ENCODE measurements around the gene ARMH4. TPM values are rescaled to one million over a fixed set of nuclear protein-coding genes. Genes with fewer than 3 reads are reported as not detected.

The ARMH4 gene
- total RNA-seq, 4 donors from 2014 or later, result 1.2 to 3.7 (median 2.0) TPM

GRCh38 chr14:58026219-58026618 lies 125.8 kb downstream of the ARMH4 start:
- DNase-seq (no peak), ATAC-seq (no peak)
- H3K4me1 ChIP-seq, result no peaks in the 10 kb centered on the region
- no peak overlapping the region for H3K27ac ChIP-seq
- H3K9me3 ChIP-seq, result no peaks in the 10 kb centered on the region
- TF ChIP-seq POLR2A (IDR thresholded peaks at IDR 0.05), result no peak
- TF ChIP-seq, protein P1, sequence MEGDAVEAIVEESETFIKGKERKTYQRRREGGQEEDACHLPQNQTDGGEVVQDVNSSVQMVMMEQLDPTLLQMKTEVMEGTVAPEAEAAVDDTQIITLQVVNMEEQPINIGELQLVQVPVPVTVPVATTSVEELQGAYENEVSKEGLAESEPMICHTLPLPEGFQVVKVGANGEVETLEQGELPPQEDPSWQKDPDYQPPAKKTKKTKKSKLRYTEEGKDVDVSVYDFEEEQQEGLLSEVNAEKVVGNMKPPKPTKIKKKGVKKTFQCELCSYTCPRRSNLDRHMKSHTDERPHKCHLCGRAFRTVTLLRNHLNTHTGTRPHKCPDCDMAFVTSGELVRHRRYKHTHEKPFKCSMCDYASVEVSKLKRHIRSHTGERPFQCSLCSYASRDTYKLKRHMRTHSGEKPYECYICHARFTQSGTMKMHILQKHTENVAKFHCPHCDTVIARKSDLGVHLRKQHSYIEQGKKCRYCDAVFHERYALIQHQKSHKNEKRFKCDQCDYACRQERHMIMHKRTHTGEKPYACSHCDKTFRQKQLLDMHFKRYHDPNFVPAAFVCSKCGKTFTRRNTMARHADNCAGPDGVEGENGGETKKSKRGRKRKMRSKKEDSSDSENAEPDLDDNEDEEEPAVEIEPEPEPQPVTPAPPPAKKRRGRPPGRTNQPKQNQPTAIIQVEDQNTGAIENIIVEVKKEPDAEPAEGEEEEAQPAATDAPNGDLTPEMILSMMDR (IDR thresholded peaks at IDR 0.05 in 4 of 5, conservative IDR thresholded peaks at IDR 0.05 in 1 of 5), result no peak
- H3K4me3 ChIP-seq, result no peak overlapping the region
- H3K27me3 ChIP-seq, result no peaks in the 10 kb centered on the region
- no peaks in the 10 kb centered on the region for H3K36me3 ChIP-seq
- in situ Hi-C loops (cut with MboI; ENCODE audit: low sequenced_read_pairs in 4 of 4), result no loop called here
- intact Hi-C loops (cut with DNase I; ENCODE audit: low total_unique reads), result no loop called here

DNA sequence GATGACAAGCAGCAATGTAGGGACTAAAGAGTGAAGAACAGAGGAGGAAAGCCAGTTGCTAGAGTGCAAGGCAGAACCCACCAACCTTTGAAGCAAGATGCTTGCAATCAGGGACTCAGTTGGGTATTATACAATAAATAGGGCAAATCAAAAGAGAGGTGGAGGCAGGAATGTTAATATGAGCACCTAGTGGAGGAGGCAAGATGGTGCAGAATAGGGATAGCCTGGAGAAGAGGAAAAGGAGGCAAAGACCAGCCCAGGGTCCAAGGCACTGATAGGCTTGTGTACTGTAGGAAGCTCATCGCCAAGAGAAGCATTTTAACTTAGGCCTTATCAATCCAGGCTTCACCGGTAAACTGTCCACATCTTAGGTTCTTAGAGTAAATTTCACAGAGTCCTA lies 137.2 kb downstream of the ARMH4 start:
- ATAC-seq, result no peak
- in situ Hi-C loops (cut with MboI; ENCODE audit: low sequenced_read_pairs in 4 of 4) (no loop called here), intact Hi-C loops (cut with DNase I; ENCODE audit: low total_unique reads) (no loop called here)
- no peaks in the 10 kb centered on the region for H3K36me3 ChIP-seq
- no peaks in the 10 kb centered on the region for H3K27me3 ChIP-seq
- no peak overlapping the region for H3K27ac ChIP-seq
- H3K4me3 ChIP-seq, result no peak overlapping the region
- H3K4me1 ChIP-seq, result no peaks in the 10 kb centered on the region
- TF ChIP-seq POLR2A (IDR thresholded peaks at IDR 0.05), result no peak
- TF ChIP-seq, protein P1 (IDR thresholded peaks at IDR 0.05 in 4 of 5, conservative IDR thresholded peaks at IDR 0.05 in 1 of 5), result no peak
- DNase-seq, result no peak
- no peaks in the 10 kb centered on the region for H3K9me3 ChIP-seq

DNA sequence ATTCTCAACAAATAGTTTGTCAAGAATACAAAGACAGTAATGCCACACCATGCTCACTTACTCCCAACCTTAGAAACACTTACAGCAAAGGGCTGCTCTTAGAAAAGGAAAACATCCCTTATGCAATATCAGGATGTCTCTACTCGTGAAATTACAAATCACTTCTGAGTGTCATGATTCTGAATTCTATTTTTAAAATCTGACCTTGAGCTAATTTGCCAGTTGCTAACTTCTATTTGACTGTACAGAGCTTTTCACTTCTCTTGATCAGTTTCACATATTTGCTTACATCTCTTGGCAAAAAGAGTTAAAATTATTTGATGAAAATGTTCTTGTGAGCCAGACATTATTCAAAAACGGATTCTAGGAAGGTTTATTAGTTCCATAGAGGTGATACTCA lies 149.4 kb downstream of the ARMH4 start:
- in situ Hi-C loops (cut with MboI; ENCODE audit: low sequenced_read_pairs in 4 of 4) (no loop called here), intact Hi-C loops (cut with DNase I; ENCODE audit: low total_unique reads) (no loop called here)
- no peak overlapping the region for H3K27ac ChIP-seq
- H3K4me3 ChIP-seq, result no peak overlapping the region
- H3K9me3 ChIP-seq, result no peaks in the 10 kb centered on the region
- H3K4me1 ChIP-seq, result no peaks in the 10 kb centered on the region
- DNase-seq (no peak), ATAC-seq (no peak)
- TF ChIP-seq, protein P1 (IDR thresholded peaks at IDR 0.05 in 4 of 5, conservative IDR thresholded peaks at IDR 0.05 in 1 of 5), result no peak
- TF ChIP-seq POLR2A (IDR thresholded peaks at IDR 0.05), result no peak
- no peaks in the 10 kb centered on the region for H3K27me3 ChIP-seq
- no peaks in the 10 kb centered on the region for H3K36me3 ChIP-seq

- Histone ChIP-seq H3K4me3 (no peak overlapping the region), H3K27ac (no peak overlapping the region)
- intact Hi-C loops (cut with DNase I; ENCODE audit: low total_unique reads), result no loop called here
Measured at GRCh38 chr14:57999979-58000378, 152.0 kb downstream of the ARMH4 start.

More at GRCh38 chr14:57999979-58000378, 152.0 kb downstream of the ARMH4 start:
- no peaks in the 10 kb centered on the region for H3K4me1 ChIP-seq
- no peaks in the 10 kb centered on the region for H3K27me3 ChIP-seq
- no peaks in the 10 kb centered on the region for H3K9me3 ChIP-seq
- ATAC-seq (no peak), DNase-seq (no peak)
- TF ChIP-seq, protein P1 (IDR thresholded peaks at IDR 0.05 in 4 of 5, conservative IDR thresholded peaks at IDR 0.05 in 1 of 5), result no peak
- no peak for TF ChIP-seq POLR2A (IDR thresholded peaks at IDR 0.05)
- no peaks in the 10 kb centered on the region for H3K36me3 ChIP-seq
- in situ Hi-C loops (cut with MboI; ENCODE audit: low sequenced_read_pairs in 4 of 4), result no loop called here
